ENCODE data around the gene ACKR4. TPM values are rescaled to one million over a fixed set of nuclear protein-coding genes. Genes with fewer than 3 reads are reported as not detected.
A peak's percentile ranks its signal among the peaks of the same experiment; 100 is the strongest.

Gene ACKR4
- total and polyA plus RNA-seq, 2 donors (not counting 3 experiments of a cell fraction or from before 2014, with no cell fraction given) = 3.2 to 14.3 TPM

DNA sequence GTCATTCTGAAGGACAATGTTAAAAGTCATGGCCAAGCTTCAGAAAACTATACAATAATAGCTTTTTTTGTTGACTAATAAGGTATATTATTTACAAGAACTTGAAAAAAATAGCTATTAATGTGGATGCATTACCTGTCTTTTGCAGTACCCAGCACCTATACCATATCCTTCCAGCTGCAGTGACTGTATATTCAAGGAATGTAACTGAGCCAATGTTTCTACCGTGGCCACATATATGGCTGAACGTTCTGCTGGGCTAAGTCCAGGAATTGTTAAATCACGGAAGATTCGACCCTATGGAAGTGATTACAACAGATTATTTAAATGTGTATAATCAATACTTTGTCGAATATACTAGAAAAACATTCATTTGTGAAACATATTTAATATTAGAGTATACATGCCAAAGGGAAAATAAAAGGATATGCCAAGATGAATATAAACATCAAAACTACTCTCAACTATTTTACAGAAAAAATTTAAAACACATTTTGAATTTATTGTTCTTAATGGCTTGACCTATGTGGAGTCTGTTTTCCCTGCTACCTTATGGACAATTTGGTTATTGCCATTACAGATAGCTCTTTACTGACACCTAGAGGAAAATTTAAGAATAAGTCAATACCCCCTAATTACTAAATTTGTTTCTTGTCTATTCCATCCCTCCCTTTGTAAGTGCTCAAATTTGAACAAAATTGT lies 44.9 kb downstream of the ACKR4 start:
- FAIRE-seq = peak; percentile 73
- Histone ChIP-seq H3K9me1 (replicated peaks; ENCODE audit: control insufficient read depth, extremely low read depth, insufficient read depth, low read length) (no peaks in the 10 kb centered on the region), H3K9me3 (replicated peaks; ENCODE audit: control insufficient read depth, insufficient read depth, low read length) (no peaks in the 10 kb centered on the region), H3K79me2 (ENCODE audit: control insufficient read depth, insufficient read depth, low read length) (no peaks in the 10 kb centered on the region), H4K20me1 (replicated peaks; ENCODE audit: control insufficient read depth, extremely low read depth, insufficient read depth, low read length) (no peaks in the 10 kb centered on the region), H3K9ac (replicated peaks; ENCODE audit: extremely low read depth, insufficient read depth, low read length) (no peak overlapping the region), H3K4me3 (replicated peaks in 1 of 3; ENCODE audit: insufficient read depth in 1 of 3, low read depth in 1 of 3, low read length in 3 of 3) (no peak overlapping the region), H3K27me3 (ENCODE audit: control insufficient read depth in 2 of 2, insufficient read depth in 2 of 2, low read length in 2 of 2) (no peaks in the 10 kb centered on the region), H3K36me3 (ENCODE audit: control insufficient read depth in 2 of 2, extremely low read depth in 1 of 2, insufficient read depth in 2 of 2, low read length in 2 of 2) (no peaks in the 10 kb centered on the region), H3K27ac (ENCODE audit: insufficient read depth, low read depth, low read length) (no peak overlapping the region), H3K4me1 (ENCODE audit: control insufficient read depth, extremely low read depth, insufficient read depth, low read length) (peaks cover 29% of the 10 kb centered on the region), H2AFZ (ENCODE audit: low read depth, low read length) (no peak overlapping the region), H3K4me2 (ENCODE audit: insufficient read depth, low read length) (no peak overlapping the region)
- dilution Hi-C loops (cut with MboI; ENCODE audit: extremely low pct_ligation_motif_present, low sequenced_read_pairs) = loop anchor here (25.0 kb wide), 1 partner anchor 105 kb away; no protein-coding TSS in a partner anchor
- no TSS peak for BruUV-seq (replicated peaks)
- DNase-seq (ENCODE audit: low read depth, low spot score) = peak; percentile 72
- TF ChIP-seq, protein P1, sequence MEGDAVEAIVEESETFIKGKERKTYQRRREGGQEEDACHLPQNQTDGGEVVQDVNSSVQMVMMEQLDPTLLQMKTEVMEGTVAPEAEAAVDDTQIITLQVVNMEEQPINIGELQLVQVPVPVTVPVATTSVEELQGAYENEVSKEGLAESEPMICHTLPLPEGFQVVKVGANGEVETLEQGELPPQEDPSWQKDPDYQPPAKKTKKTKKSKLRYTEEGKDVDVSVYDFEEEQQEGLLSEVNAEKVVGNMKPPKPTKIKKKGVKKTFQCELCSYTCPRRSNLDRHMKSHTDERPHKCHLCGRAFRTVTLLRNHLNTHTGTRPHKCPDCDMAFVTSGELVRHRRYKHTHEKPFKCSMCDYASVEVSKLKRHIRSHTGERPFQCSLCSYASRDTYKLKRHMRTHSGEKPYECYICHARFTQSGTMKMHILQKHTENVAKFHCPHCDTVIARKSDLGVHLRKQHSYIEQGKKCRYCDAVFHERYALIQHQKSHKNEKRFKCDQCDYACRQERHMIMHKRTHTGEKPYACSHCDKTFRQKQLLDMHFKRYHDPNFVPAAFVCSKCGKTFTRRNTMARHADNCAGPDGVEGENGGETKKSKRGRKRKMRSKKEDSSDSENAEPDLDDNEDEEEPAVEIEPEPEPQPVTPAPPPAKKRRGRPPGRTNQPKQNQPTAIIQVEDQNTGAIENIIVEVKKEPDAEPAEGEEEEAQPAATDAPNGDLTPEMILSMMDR (IDR thresholded peaks at IDR 0.05; ENCODE audit: extremely low read depth in 1 of 2, insufficient read depth in 1 of 2, low read depth in 1 of 2, low read length in 2 of 2) = peak; percentile 37 to 45
- no peak for TF ChIP-seq POLR2A (IDR thresholded peaks at IDR 0.05; ENCODE audit: low read depth, low read length)
- intact Hi-C loops (cut with micrococcal nuclease) = loop anchor here (1.0 to 2.0 kb wide), 3 partner anchors 47 to 289 kb away; no protein-coding TSS in a partner anchor
- ChIA-PET CTCF (interaction anchor here (0.6 to 6.8 kb wide), 31 partner anchors 11 to 288 kb away, joined by 3 to 423 read pairs (median 8); partner anchors contain the start of genes ACAD11, ACKR4 and UBA5), POLR2A (no interaction called here)

GRCh38 chr3:132642539-132642847 lies 45.4 kb downstream of the ACKR4 start:
- BruUV-seq (replicated peaks) = no TSS peak
- POLR2A ChIA-PET = no interaction called here
- dilution Hi-C loops (cut with MboI; ENCODE audit: extremely low pct_ligation_motif_present, low sequenced_read_pairs) = loop anchor here (25.0 kb wide), 1 partner anchor 105 kb away; no protein-coding TSS in a partner anchor
- Histone ChIP-seq H3K4me2 (ENCODE audit: insufficient read depth, low read length) (no peak overlapping the region), H3K27ac (ENCODE audit: insufficient read depth, low read depth, low read length) (no peak overlapping the region), H3K4me1 (ENCODE audit: control insufficient read depth, extremely low read depth, insufficient read depth, low read length) (peaks cover 24% of the 10 kb centered on the region), H3K79me2 (ENCODE audit: control insufficient read depth, insufficient read depth, low read length) (no peaks in the 10 kb centered on the region), H3K9ac (replicated peaks; ENCODE audit: extremely low read depth, insufficient read depth, low read length) (no peak overlapping the region), H3K4me3 (replicated peaks in 1 of 3; ENCODE audit: insufficient read depth in 1 of 3, low read depth in 1 of 3, low read length in 3 of 3) (no peak overlapping the region), H2AFZ (ENCODE audit: low read depth, low read length) (no peak overlapping the region), H4K20me1 (replicated peaks; ENCODE audit: control insufficient read depth, extremely low read depth, insufficient read depth, low read length) (no peaks in the 10 kb centered on the region), H3K36me3 (ENCODE audit: control insufficient read depth in 2 of 2, extremely low read depth in 1 of 2, insufficient read depth in 2 of 2, low read length in 2 of 2) (no peaks in the 10 kb centered on the region), H3K9me3 (replicated peaks; ENCODE audit: control insufficient read depth, insufficient read depth, low read length) (no peaks in the 10 kb centered on the region), H3K9me1 (replicated peaks; ENCODE audit: control insufficient read depth, extremely low read depth, insufficient read depth, low read length) (no peaks in the 10 kb centered on the region), H3K27me3 (ENCODE audit: control insufficient read depth in 2 of 2, insufficient read depth in 2 of 2, low read length in 2 of 2) (no peaks in the 10 kb centered on the region)
- FAIRE-seq = no peak
- CTCF ChIA-PET = interaction anchor here (0.6 to 6.8 kb wide), 32 partner anchors 10 to 194 kb away, joined by 3 to 423 read pairs (median 7); partner anchors contain the start of genes ACAD11, ACKR4 and UBA5
- no peak for DNase-seq (ENCODE audit: low read depth, low spot score)
- intact Hi-C loops (cut with micrococcal nuclease) = loop anchor here (1.0 to 2.0 kb wide), 3 partner anchors 48 to 290 kb away; no protein-coding TSS in a partner anchor
- TF ChIP-seq MYC (IDR thresholded peaks at IDR 0.05; ENCODE audit: low read depth, low read length) (no peak), FOS (IDR thresholded peaks at IDR 0.05; ENCODE audit: borderline replicate concordance, insufficient read depth, low read length) (no peak), POLR2A (IDR thresholded peaks at IDR 0.05; ENCODE audit: low read depth, low read length) (no peak), JUN (IDR thresholded peaks at IDR 0.05; ENCODE audit: borderline replicate concordance, insufficient read depth, insufficient read length, low read depth) (no peak), GATA2 (IDR thresholded peaks at IDR 0.05; ENCODE audit: insufficient read depth, insufficient read length, low read depth, low read length) (no peak), POLR2AphosphoS5 (IDR thresholded peaks at IDR 0.05; ENCODE audit: insufficient read depth, low read depth, low read length) (no peak)
- TF ChIP-seq, protein P1 (IDR thresholded peaks at IDR 0.05; ENCODE audit: extremely low read depth in 1 of 2, insufficient read depth in 1 of 2, low read depth in 1 of 2, low read length in 2 of 2) = no peak
